AG10803 (cell line): ENCODE data around the gene LIPC.

Experiments used
- DNase-seq: peaks from one replicate; pipeline ENCODE4 v3.0.0; 2010; ENCODE audit warnings: low read depth
- H3K4me3 ChIP-seq: 2 replicates; pipeline ENCODE4 v1.5.1; 2011; ENCODE audit warnings: mild to moderate bottlenecking, low read length, control low read depth
- TF ChIP-seq, protein P1 (sequence below): conservative IDR thresholded peaks from 2 replicates; pipeline ENCODE4 v1.5.1; 2011; ENCODE audit warnings: mild to moderate bottlenecking, low read length, control low read depth, inconsistent platforms

Gene LIPC

DNA sequence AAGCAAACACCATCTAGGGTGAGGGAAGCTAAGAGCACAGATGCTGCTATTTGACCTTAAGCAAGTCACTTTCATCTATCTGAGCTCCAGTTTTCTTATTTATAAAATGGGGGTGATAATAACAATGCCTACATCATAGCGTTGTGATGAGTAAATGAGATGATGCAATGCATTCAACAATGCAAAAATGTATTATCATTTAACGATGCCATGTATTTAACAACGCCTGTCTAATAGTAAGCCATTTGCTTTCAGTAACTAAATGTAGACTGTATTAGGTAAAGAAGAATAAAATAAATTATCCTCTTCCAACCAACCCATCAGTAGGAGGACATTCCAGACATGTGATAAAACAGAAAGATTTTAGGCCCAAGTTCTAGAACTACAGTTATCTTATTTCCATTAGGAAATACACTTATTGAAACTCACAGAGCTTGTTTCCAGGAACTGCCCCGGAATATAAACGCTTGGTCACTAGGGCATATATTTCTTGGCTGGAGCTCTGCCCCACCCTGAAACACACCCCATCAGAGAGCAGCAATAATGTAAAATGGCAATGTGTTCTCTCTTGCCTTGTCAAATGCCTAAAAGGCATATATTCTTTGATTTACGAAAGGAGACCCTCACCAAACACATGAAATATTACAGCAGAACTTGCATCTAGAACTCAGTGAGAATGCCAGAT is 128.3 kb downstream of the LIPC start:
- TF ChIP-seq, protein P1, sequence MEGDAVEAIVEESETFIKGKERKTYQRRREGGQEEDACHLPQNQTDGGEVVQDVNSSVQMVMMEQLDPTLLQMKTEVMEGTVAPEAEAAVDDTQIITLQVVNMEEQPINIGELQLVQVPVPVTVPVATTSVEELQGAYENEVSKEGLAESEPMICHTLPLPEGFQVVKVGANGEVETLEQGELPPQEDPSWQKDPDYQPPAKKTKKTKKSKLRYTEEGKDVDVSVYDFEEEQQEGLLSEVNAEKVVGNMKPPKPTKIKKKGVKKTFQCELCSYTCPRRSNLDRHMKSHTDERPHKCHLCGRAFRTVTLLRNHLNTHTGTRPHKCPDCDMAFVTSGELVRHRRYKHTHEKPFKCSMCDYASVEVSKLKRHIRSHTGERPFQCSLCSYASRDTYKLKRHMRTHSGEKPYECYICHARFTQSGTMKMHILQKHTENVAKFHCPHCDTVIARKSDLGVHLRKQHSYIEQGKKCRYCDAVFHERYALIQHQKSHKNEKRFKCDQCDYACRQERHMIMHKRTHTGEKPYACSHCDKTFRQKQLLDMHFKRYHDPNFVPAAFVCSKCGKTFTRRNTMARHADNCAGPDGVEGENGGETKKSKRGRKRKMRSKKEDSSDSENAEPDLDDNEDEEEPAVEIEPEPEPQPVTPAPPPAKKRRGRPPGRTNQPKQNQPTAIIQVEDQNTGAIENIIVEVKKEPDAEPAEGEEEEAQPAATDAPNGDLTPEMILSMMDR = no peak
- no peak for DNase-seq
- no peak overlapping the region for H3K4me3 ChIP-seq

DNA sequence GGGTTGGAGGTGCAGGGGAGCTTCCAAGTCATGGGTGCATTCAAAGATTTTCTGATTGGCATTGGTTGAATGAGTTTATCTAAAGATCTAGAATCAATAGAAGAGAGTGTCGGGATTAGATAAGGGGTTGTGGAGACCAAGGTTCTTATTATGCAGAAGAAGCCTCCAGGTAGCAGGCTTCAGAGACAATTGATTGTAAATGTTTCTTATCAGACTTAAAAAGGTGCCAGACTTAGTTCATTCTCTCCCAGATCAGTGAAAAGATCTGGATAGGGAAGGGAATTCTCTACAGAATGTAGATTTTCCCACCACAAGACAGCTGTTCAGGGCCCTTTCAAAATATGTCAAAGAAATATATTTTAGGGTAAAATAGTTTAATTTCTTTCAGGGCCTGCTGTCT is 129.5 kb downstream of the LIPC start:
- DNase-seq = no peak
- H3K4me3 ChIP-seq = no peak overlapping the region
- TF ChIP-seq, protein P1 = no peak

DNA sequence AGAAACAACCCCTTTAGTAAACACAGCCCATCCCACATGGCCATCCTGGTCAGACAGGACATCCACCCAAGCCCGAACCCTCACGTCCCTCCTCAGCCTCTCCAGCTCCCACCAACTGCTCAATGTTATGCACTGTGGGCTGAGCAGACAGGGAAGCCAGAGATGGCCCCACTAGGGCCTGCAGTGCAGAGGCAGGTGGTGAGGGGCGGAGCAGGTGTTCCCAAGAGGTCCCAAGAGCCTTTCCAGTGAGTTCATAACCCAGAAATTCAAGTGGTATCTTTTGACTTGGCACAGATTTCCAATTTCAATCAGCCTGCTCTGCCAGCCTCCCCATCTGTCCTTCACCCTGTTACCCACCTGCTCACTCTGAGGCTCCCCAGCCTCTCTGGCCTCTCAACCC is 130.3 kb downstream of the LIPC start:
- TF ChIP-seq, protein P1 = no peak
- H3K4me3 ChIP-seq = no peak overlapping the region
- DNase-seq = no peak

DNA sequence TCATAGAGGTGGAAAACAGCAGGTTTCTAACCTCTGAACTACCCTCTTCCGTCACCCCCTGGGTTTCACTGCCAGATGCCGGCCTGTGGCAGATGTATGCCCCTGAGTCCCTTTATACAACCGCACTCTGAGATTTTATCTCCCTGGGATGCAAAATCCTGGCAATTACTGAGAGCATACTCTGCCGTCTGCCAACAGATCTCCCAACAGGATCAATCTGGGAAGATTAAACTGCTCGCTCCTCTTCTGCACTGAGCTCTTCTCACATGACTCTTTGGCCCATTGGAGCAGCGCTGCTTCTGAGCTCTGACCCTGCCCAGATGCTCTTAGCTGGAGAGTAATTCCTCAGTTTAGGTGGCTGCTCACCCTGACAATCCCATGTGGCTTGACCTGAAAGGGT is 133.2 kb downstream of the LIPC start:
- TF ChIP-seq, protein P1 = no peak
- H3K4me3 ChIP-seq = no peak overlapping the region
- no peak for DNase-seq

DNA sequence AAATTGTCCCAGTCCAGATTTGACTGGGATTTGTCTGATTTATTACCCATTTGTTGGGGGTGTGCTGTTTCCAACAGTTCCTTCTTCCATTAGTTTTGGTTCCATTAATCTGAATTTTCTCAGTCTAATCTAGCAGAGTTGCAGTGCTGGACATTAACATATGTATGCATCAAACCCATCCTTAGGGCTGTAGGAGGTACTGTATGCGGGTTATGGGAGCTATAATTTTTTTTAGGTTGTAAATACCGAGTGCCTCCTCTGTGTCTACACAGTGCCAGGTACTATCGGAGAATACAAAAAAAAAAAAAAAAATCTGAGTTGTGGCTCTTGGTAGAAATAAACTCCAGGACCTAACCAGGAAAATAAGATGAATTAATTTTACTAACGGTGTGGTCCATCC is 133.8 kb downstream of the LIPC start:
- no peak for DNase-seq
- H3K4me3 ChIP-seq = no peak overlapping the region
- TF ChIP-seq, protein P1 = no peak

DNA sequence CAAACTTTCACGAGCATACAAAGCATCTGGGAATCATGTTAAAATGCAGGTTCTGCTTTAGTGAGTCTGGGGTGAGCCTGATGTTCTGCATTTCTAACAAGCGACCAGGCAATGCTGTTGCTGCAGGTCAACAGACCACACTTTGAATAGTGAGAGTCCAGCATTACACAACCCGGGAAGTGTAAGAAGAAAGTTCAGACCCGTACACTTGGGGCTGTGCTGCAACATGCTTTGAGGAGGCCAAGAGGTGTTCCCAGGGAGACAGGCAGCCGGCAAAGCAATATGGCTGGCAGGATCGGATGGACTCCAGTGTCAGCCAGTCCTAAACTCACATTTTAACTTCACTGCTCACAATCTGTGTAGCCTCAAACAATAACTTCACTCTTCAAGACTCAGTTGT is 134.2 kb downstream of the LIPC start:
- no peak overlapping the region for H3K4me3 ChIP-seq
- no peak for DNase-seq
- TF ChIP-seq, protein P1 = no peak

DNA sequence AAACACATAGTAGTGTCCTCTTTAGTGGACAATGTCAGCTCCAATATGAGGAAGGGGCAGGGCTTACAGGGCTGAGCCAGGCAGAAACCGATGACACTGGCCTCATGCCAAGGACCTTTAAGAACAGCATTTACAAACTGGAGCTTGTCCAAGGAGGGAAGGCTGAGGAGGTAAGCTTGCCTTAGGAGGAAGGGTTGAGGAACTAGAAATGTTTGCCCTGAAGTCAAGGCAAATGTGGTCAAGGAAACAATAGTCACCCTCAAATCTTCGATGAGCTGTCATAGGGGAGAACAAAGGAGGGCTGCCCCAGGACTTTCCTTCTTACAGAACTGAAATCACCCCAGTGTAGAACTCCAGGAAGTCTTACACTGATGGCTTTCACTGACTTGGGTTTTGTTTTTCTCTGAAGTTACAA is 136.4 kb downstream of the LIPC start:
- DNase-seq = no peak
- TF ChIP-seq, protein P1 = no peak
- no peak overlapping the region for H3K4me3 ChIP-seq
